ENCODE measurements around the gene FPR1. TPM values are rescaled to one million over a fixed set of nuclear protein-coding genes. Genes with fewer than 3 reads are reported as not detected.

FPR1 gene
- total RNA-seq, 2 experiments from 2014 or later: 1.2 to 1.9 TPM

GRCh38 chr19:51750400-51751094, 1.1 kb downstream of the FPR1 start:
- DNase-seq (peak in 1 of 14 experiments; percentile 42), ATAC-seq (ENCODE audit: poor library complexity) (no peak)
- no peak overlapping the region for H3K27ac ChIP-seq (ENCODE audit: low read depth in 1 of 2, low read length in 2 of 2)
- TF ChIP-seq, protein P1, sequence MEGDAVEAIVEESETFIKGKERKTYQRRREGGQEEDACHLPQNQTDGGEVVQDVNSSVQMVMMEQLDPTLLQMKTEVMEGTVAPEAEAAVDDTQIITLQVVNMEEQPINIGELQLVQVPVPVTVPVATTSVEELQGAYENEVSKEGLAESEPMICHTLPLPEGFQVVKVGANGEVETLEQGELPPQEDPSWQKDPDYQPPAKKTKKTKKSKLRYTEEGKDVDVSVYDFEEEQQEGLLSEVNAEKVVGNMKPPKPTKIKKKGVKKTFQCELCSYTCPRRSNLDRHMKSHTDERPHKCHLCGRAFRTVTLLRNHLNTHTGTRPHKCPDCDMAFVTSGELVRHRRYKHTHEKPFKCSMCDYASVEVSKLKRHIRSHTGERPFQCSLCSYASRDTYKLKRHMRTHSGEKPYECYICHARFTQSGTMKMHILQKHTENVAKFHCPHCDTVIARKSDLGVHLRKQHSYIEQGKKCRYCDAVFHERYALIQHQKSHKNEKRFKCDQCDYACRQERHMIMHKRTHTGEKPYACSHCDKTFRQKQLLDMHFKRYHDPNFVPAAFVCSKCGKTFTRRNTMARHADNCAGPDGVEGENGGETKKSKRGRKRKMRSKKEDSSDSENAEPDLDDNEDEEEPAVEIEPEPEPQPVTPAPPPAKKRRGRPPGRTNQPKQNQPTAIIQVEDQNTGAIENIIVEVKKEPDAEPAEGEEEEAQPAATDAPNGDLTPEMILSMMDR (IDR thresholded peaks at IDR 0.05): no peak
- Mint-ChIP-seq H3K27ac (no peak overlapping the region), H3K9me3 (no peaks in the 10 kb centered on the region), H3K36me3 (ENCODE audit: low read depth) (no peaks in the 10 kb centered on the region), H3K4me1 (ENCODE audit: low read depth) (no peaks in the 10 kb centered on the region), H3K4me3 (no peak overlapping the region), H3K27me3 (peaks cover 25% of the 10 kb centered on the region)
- H3K36me3 ChIP-seq (ENCODE audit: insufficient read depth, low read length): no peaks in the 10 kb centered on the region
- peaks cover 0 to 6% of the 10 kb centered on the region in 2 experiments for H3K9me3 ChIP-seq (ENCODE audit: control insufficient read depth in 1 of 2, insufficient read depth in 1 of 2, low read length in 2 of 2)
- H3K4me1 ChIP-seq (ENCODE audit: insufficient read depth, low read length): no peaks in the 10 kb centered on the region
- ChIA-PET CTCF (no interaction called here), POLR2A (no interaction called here)
- intact Hi-C loops (cut with DNase I, micrococcal nuclease): no loop called here
- no peaks in the 10 kb centered on the region for H3K27me3 ChIP-seq (ENCODE audit: control insufficient read depth in 1 of 2, insufficient read depth in 2 of 2, low read length in 2 of 2)
- no peak overlapping the region for H3K4me3 ChIP-seq (ENCODE audit: low read length)

GRCh38 chr19:51749979-51750378, 1.7 kb downstream of the FPR1 start:
- peaks cover 27% of the 10 kb centered on the region for H3K27me3 Mint-ChIP-seq
- ChIA-PET CTCF (no interaction called here), POLR2A (no interaction called here)
- no peak overlapping the region for H3K27ac Mint-ChIP-seq
- no peaks in the 10 kb centered on the region for H3K9me3 Mint-ChIP-seq
- H3K36me3 ChIP-seq (ENCODE audit: insufficient read depth, low read length): no peaks in the 10 kb centered on the region
- no peak for ATAC-seq (ENCODE audit: poor library complexity)
- no peak overlapping the region for H3K4me3 ChIP-seq (ENCODE audit: low read length)
- no peak overlapping the region for H3K4me3 Mint-ChIP-seq
- H3K27me3 ChIP-seq (ENCODE audit: control insufficient read depth in 1 of 2, insufficient read depth in 2 of 2, low read length in 2 of 2): no peaks in the 10 kb centered on the region
- DNase-seq: no peak
- H3K4me1 ChIP-seq (ENCODE audit: insufficient read depth, low read length): no peaks in the 10 kb centered on the region
- peaks cover 0 to 6% of the 10 kb centered on the region in 2 experiments for H3K9me3 ChIP-seq (ENCODE audit: control insufficient read depth in 1 of 2, insufficient read depth in 1 of 2, low read length in 2 of 2)
- H3K27ac ChIP-seq (ENCODE audit: low read depth in 1 of 2, low read length in 2 of 2): no peak overlapping the region
- H3K36me3 Mint-ChIP-seq (ENCODE audit: low read depth): no peaks in the 10 kb centered on the region
- intact Hi-C loops (cut with DNase I, micrococcal nuclease): no loop called here
- TF ChIP-seq, protein P1 (IDR thresholded peaks at IDR 0.05): no peak
- no peaks in the 10 kb centered on the region for H3K4me1 Mint-ChIP-seq (ENCODE audit: low read depth)

DNA sequence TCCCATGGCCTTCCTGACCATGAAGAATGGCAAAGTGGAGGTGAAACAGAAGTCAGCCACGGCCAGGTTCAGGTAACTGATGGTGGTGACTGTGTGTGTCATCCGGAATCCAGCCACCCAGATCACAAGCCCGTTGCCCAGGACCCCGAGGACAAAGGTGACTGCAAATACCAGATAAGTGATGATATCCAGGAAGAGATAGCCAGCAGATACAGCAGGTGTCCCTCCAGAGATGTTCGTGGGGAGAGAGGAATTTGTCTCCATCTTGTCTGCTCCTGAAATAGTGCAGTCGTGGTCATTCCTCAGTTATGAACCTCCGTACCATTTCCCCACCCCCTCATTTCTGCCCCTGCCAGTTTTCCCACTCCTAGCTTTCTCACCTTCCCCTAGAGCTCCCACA, 4.9 kb downstream of the FPR1 start:
- POLR2A ChIA-PET: no interaction called here
- DNase-seq (no peak), ATAC-seq (ENCODE audit: poor library complexity) (no peak)
- H3K27ac ChIP-seq (ENCODE audit: low read depth in 1 of 2, low read length in 2 of 2): no peak overlapping the region
- H3K4me1 ChIP-seq (ENCODE audit: insufficient read depth, low read length): no peaks in the 10 kb centered on the region
- no peaks in the 10 kb centered on the region for H3K27me3 ChIP-seq (ENCODE audit: control insufficient read depth in 1 of 2, insufficient read depth in 2 of 2, low read length in 2 of 2)
- no peak overlapping the region for H3K4me3 Mint-ChIP-seq
- peaks cover 0 to 6% of the 10 kb centered on the region in 2 experiments for H3K9me3 ChIP-seq (ENCODE audit: control insufficient read depth in 1 of 2, insufficient read depth in 1 of 2, low read length in 2 of 2)
- no peaks in the 10 kb centered on the region for H3K36me3 Mint-ChIP-seq (ENCODE audit: low read depth)
- CTCF ChIA-PET: no interaction called here
- no peaks in the 10 kb centered on the region for H3K9me3 Mint-ChIP-seq
- H3K36me3 ChIP-seq (ENCODE audit: insufficient read depth, low read length): no peaks in the 10 kb centered on the region
- no peak overlapping the region for H3K4me3 ChIP-seq (ENCODE audit: low read length)
- H3K27ac Mint-ChIP-seq: no peak overlapping the region
- intact Hi-C loops (cut with DNase I, micrococcal nuclease): no loop called here
- H3K27me3 Mint-ChIP-seq: peaks cover 35% of the 10 kb centered on the region
- TF ChIP-seq, protein P1 (IDR thresholded peaks at IDR 0.05): no peak
- no peaks in the 10 kb centered on the region for H3K4me1 Mint-ChIP-seq (ENCODE audit: low read depth)
